ENCODE data around the gene SPAM1. TPM values are rescaled to one million over a fixed set of nuclear protein-coding genes. Genes with fewer than 3 reads are reported as not detected.

The SPAM1 gene
- total RNA-seq, 1 donor from 2014 or later = not detected

- H3K27me3 Mint-ChIP-seq = no peaks in the 10 kb centered on the region
These were observed 23.1 kb downstream of the SPAM1 start for GRCh38 chr7:123948136-123948535.

GRCh38 chr7:123958186-123958703 lies 33.2 kb downstream of the SPAM1 start:
- no peaks in the 10 kb centered on the region for H3K27me3 Mint-ChIP-seq
- no peak for TF ChIP-seq CTCF (IDR thresholded peaks at IDR 0.05)
- DNase-seq (no peak), ATAC-seq (ENCODE audit: low read depth) (no peak)
- H3K4me3 Mint-ChIP-seq = no peak overlapping the region
- POLR2A ChIA-PET = no interaction called here
- no peaks in the 10 kb centered on the region for H3K9me3 Mint-ChIP-seq
- CTCF ChIA-PET = no interaction called here
- H3K4me1 Mint-ChIP-seq = no peaks in the 10 kb centered on the region
- H3K27ac Mint-ChIP-seq = no peak overlapping the region
- H3K36me3 Mint-ChIP-seq (ENCODE audit: low read depth) = no peaks in the 10 kb centered on the region
- intact Hi-C loops (cut with micrococcal nuclease) = no loop called here

More at GRCh38 chr7:123948136-123948535, 23.1 kb downstream of the SPAM1 start:
- intact Hi-C loops (cut with micrococcal nuclease) = no loop called here
- POLR2A ChIA-PET = no interaction called here
- CTCF ChIA-PET = no interaction called here
- H3K4me1 Mint-ChIP-seq = no peaks in the 10 kb centered on the region
- no peak overlapping the region for H3K4me3 Mint-ChIP-seq
- no peak for ATAC-seq (ENCODE audit: low read depth)
- no peak for DNase-seq
- no peaks in the 10 kb centered on the region for H3K36me3 Mint-ChIP-seq (ENCODE audit: low read depth)
- no peak overlapping the region for H3K27ac Mint-ChIP-seq
- peaks cover 5% of the 10 kb centered on the region for H3K9me3 Mint-ChIP-seq
- TF ChIP-seq CTCF (IDR thresholded peaks at IDR 0.05) = no peak

- intact Hi-C loops (cut with micrococcal nuclease) = no loop called here
- ChIA-PET CTCF (no interaction called here), POLR2A (no interaction called here)
- Mint-ChIP-seq H3K27ac (no peak overlapping the region), H3K4me3 (no peak overlapping the region), H3K36me3 (ENCODE audit: low read depth) (no peaks in the 10 kb centered on the region), H3K4me1 (no peaks in the 10 kb centered on the region), H3K9me3 (no peaks in the 10 kb centered on the region), H3K27me3 (no peaks in the 10 kb centered on the region)
- DNase-seq = no peak
- ATAC-seq (ENCODE audit: low read depth) = no peak
- TF ChIP-seq CTCF (IDR thresholded peaks at IDR 0.05) = no peak
These were observed 36.7 kb downstream of the SPAM1 start for GRCh38 chr7:123961771-123962170.

- CTCF ChIA-PET = no interaction called here
- no peak overlapping the region for H3K4me3 Mint-ChIP-seq
- H3K27me3 Mint-ChIP-seq = no peaks in the 10 kb centered on the region
- POLR2A ChIA-PET = no interaction called here
- no peak overlapping the region for H3K27ac Mint-ChIP-seq
- no peaks in the 10 kb centered on the region for H3K4me1 Mint-ChIP-seq
- TF ChIP-seq CTCF (IDR thresholded peaks at IDR 0.05) = no peak
- H3K36me3 Mint-ChIP-seq (ENCODE audit: low read depth) = no peaks in the 10 kb centered on the region
- intact Hi-C loops (cut with micrococcal nuclease) = no loop called here
- DNase-seq (no peak), ATAC-seq (ENCODE audit: low read depth) (no peak)
- no peaks in the 10 kb centered on the region for H3K9me3 Mint-ChIP-seq
These were observed 41.9 kb downstream of the SPAM1 start for GRCh38 chr7:123966936-123967335.

GRCh38 chr7:123972045-123972444 lies 47.0 kb downstream of the SPAM1 start:
- ChIA-PET CTCF (no interaction called here), POLR2A (no interaction called here)
- H3K4me3 Mint-ChIP-seq = no peak overlapping the region
- no peak for TF ChIP-seq CTCF (IDR thresholded peaks at IDR 0.05)
- H3K9me3 Mint-ChIP-seq = no peaks in the 10 kb centered on the region
- no peak for DNase-seq
- ATAC-seq (ENCODE audit: low read depth) = no peak
- H3K4me1 Mint-ChIP-seq = no peaks in the 10 kb centered on the region
- no peaks in the 10 kb centered on the region for H3K36me3 Mint-ChIP-seq (ENCODE audit: low read depth)
- intact Hi-C loops (cut with micrococcal nuclease) = no loop called here
- H3K27ac Mint-ChIP-seq = no peak overlapping the region
- H3K27me3 Mint-ChIP-seq = no peaks in the 10 kb centered on the region

All from activated B cell treated with CpG ODN at 0.5 μM for 24 hours (primary cell).